SJSA1 (cell line): ENCODE measurements around the gene BUB3. TPM values are rescaled to one million over a fixed set of nuclear protein-coding genes. Genes with fewer than 3 reads are reported as not detected.
A peak's percentile ranks its signal among the peaks of the same experiment; 100 is the strongest.

Experiments used
- DNase-seq, 2 experiments: peaks; one replicate each; pipeline ENCODE4 v3.0.0-alpha.2; 2015 to 2020; ENCODE audit warnings: low spot score in 2 of 2, low read depth in 1 of 2
- H3K27ac ChIP-seq: fragments of 250-450 bp; sonication (Bioruptor Pico); 2 replicates; pipeline ENCODE4 v1.5.1; 2020; ENCODE audit warnings: mild to moderate bottlenecking, moderate library complexity
- H3K27me3 ChIP-seq: fragments of 250-450 bp; sonication (Bioruptor Pico); replicated peaks from 2 replicates; pipeline ENCODE4 v1.5.1; 2020; ENCODE audit warnings: mild to moderate bottlenecking, moderate library complexity
- H3K36me3 ChIP-seq: fragments of 250-450 bp; sonication (Bioruptor Pico); 2 replicates; pipeline ENCODE4 v1.5.1; 2020; ENCODE audit warnings: mild to moderate bottlenecking
- H3K4me1 ChIP-seq: fragments of 250-450 bp; sonication (Bioruptor Pico); replicated peaks from 2 replicates; pipeline ENCODE4 v1.6.1; 2021; ENCODE audit warnings: mild to moderate bottlenecking
- H3K4me3 ChIP-seq: fragments of 250-450 bp; sonication (Bioruptor Pico); 2 replicates; pipeline ENCODE4 v1.5.1; 2020; ENCODE audit warnings: mild to moderate bottlenecking
- H3K9me3 ChIP-seq: fragments of 250-450 bp; sonication (Bioruptor Pico); replicated peaks from 2 replicates; pipeline ENCODE4 v1.5.1; 2020; ENCODE audit warnings: mild to moderate bottlenecking
- total RNA-seq: library from RNA; depleted of rRNA; stranded (reverse); fragments of >200 nt; shearing (Covaris generic); gene quantifications from 2 replicates; pipeline ENCODE4 v1.2.3, GENCODE V29; 2014

Gene BUB3
- total RNA-seq, 1 experiment from 2014 or later: 317 TPM

- no peaks in the 10 kb centered on the region for H3K36me3 ChIP-seq
- H3K27me3 ChIP-seq: peaks cover 61% of the 10 kb centered on the region
- DNase-seq: no peak
- H3K4me1 ChIP-seq: peaks cover 20% of the 10 kb centered on the region
- peaks cover 8% of the 10 kb centered on the region; the same call in 1 of the 2 replicates for H3K9me3 ChIP-seq
- H3K27ac ChIP-seq: no peak overlapping the region
- no peak overlapping the region for H3K4me3 ChIP-seq
These were observed 8.6 kb upstream of the BUB3 start for GRCh38 chr10:123145542-123146012.

GRCh38 chr10:123146013-123146893, 7.9 kb upstream of the BUB3 start:
- peaks cover 8% of the 10 kb centered on the region; the same call in 1 of the 2 replicates for H3K9me3 ChIP-seq
- H3K27me3 ChIP-seq: peaks cover 68% of the 10 kb centered on the region
- no peak overlapping the region for H3K4me3 ChIP-seq
- no peak for DNase-seq
- no peaks in the 10 kb centered on the region for H3K36me3 ChIP-seq
- H3K4me1 ChIP-seq: peaks cover 20% of the 10 kb centered on the region
- no peak overlapping the region for H3K27ac ChIP-seq

- Histone ChIP-seq H3K9me3 (peaks cover 8% of the 10 kb centered on the region; the same call in 1 of the 2 replicates), H3K36me3 (no peaks in the 10 kb centered on the region), H3K4me3 (no peak overlapping the region), H3K27me3 (peaks cover 69% of the 10 kb centered on the region), H3K27ac (no peak overlapping the region), H3K4me1 (peaks cover 20% of the 10 kb centered on the region)
- DNase-seq: no peak
These were observed 7.1 kb upstream of the BUB3 start for GRCh38 chr10:123146894-123147634.

GRCh38 chr10:123147635-123148413, 6.4 kb upstream of the BUB3 start, which contains the start of gene HMX2:
TSS of gene HMX2 (plus strand) at chr10:123148136. CDS start at chr10:123148379, 243 bp downstream.
- Histone ChIP-seq H3K36me3 (no peaks in the 10 kb centered on the region), H3K27ac (no peak within 1 kb of the TSS), H3K27me3 (peaks cover 69% of the 10 kb centered on the region), H3K9me3 (peaks cover 8% of the 10 kb centered on the region; the same call in 1 of the 2 replicates), H3K4me3 (peak within 1 kb of the TSS; percentile 36), H3K4me1 (peaks cover 20% of the 10 kb centered on the region)
- no peak for DNase-seq

GRCh38 chr10:123148414-123149161, 5.6 kb upstream of the BUB3 start:
- Histone ChIP-seq H3K9me3 (peaks cover 8% of the 10 kb centered on the region; the same call in 1 of the 2 replicates), H3K27me3 (peaks cover 69% of the 10 kb centered on the region), H3K27ac (no peak overlapping the region), H3K36me3 (no peaks in the 10 kb centered on the region), H3K4me3 (peak overlapping the region; percentile 36), H3K4me1 (peaks cover 22% of the 10 kb centered on the region)
- peak in 1 of 2 experiments; percentile 44 for DNase-seq

GRCh38 chr10:123149162-123149567, 5.0 kb upstream of the BUB3 start:
- no peak overlapping the region for H3K27ac ChIP-seq
- H3K36me3 ChIP-seq: no peaks in the 10 kb centered on the region
- H3K9me3 ChIP-seq: peaks cover 8% of the 10 kb centered on the region; the same call in 1 of the 2 replicates
- H3K4me3 ChIP-seq: peak overlapping the region; percentile 36; the same call in 1 of the 2 replicates
- no peak for DNase-seq
- peaks cover 68% of the 10 kb centered on the region for H3K27me3 ChIP-seq
- H3K4me1 ChIP-seq: peaks cover 24% of the 10 kb centered on the region

- peaks cover 8% of the 10 kb centered on the region; the same call in 1 of the 2 replicates for H3K9me3 ChIP-seq
- H3K27me3 ChIP-seq: peaks cover 63% of the 10 kb centered on the region
- H3K27ac ChIP-seq: no peak overlapping the region
- peaks cover 24% of the 10 kb centered on the region for H3K4me1 ChIP-seq
- no peak for DNase-seq
- peaks cover 5% of the 10 kb centered on the region for H3K36me3 ChIP-seq
- peak overlapping the region; percentile 14 for H3K4me3 ChIP-seq
These were observed 4.5 kb upstream of the BUB3 start for GRCh38 chr10:123149568-123150270.

- H3K4me1 ChIP-seq: peaks cover 26% of the 10 kb centered on the region
- peaks cover 8% of the 10 kb centered on the region; the same call in 1 of the 2 replicates for H3K9me3 ChIP-seq
- peaks cover 12% of the 10 kb centered on the region for H3K36me3 ChIP-seq
- DNase-seq: no peak
- H3K27me3 ChIP-seq: peaks cover 55% of the 10 kb centered on the region
- H3K4me3 ChIP-seq: no peak overlapping the region
- no peak overlapping the region for H3K27ac ChIP-seq
These were observed 3.8 kb upstream of the BUB3 start for GRCh38 chr10:123150271-123150985.

GRCh38 chr10:123150986-123151736, 3.0 kb upstream of the BUB3 start:
- Histone ChIP-seq H3K27me3 (peaks cover 48% of the 10 kb centered on the region), H3K4me1 (peaks cover 34% of the 10 kb centered on the region), H3K36me3 (peaks cover 20% of the 10 kb centered on the region), H3K4me3 (no peak overlapping the region), H3K9me3 (peaks cover 8% of the 10 kb centered on the region; the same call in 1 of the 2 replicates), H3K27ac (no peak overlapping the region)
- no peak for DNase-seq

- DNase-seq: no peak
- H3K27ac ChIP-seq: no peak overlapping the region
- peaks cover 8% of the 10 kb centered on the region; the same call in 1 of the 2 replicates for H3K9me3 ChIP-seq
- H3K4me3 ChIP-seq: no peak overlapping the region
- peaks cover 25% of the 10 kb centered on the region for H3K36me3 ChIP-seq
- peaks cover 45% of the 10 kb centered on the region for H3K27me3 ChIP-seq
- H3K4me1 ChIP-seq: peaks cover 38% of the 10 kb centered on the region
These were observed 2.5 kb upstream of the BUB3 start for GRCh38 chr10:123151737-123152135.

GRCh38 chr10:123153486-123154091, 613 bp upstream of the BUB3 start:
- peaks cover 44% of the 10 kb centered on the region for H3K36me3 ChIP-seq
- no peak for DNase-seq
- peaks cover 26% of the 10 kb centered on the region for H3K27me3 ChIP-seq
- peaks cover 45% of the 10 kb centered on the region for H3K4me1 ChIP-seq
- H3K9me3 ChIP-seq: peaks cover 6% of the 10 kb centered on the region; the same call in 1 of the 2 replicates
- H3K27ac ChIP-seq: peak overlapping the region; percentile 27; the same call in 1 of the 2 replicates
- no peak overlapping the region for H3K4me3 ChIP-seq
